SK-N-SH (cell line): Measurements from ENCODE around the gene CST3. TPM values are rescaled to one million over a fixed set of nuclear protein-coding genes. Genes with fewer than 3 reads are reported as not detected.
A peak's percentile ranks its signal among the peaks of the same experiment; 100 is the strongest.
"Not testable (repeated sequence)": the region's sequence is repeated elsewhere in the genome, so short reads cannot be mapped to it uniquely, and the experiment has no call there.

Experiments
- CTCF ChIA-PET: fragments of 300-600, 350-600 bp; formaldehyde crosslinking; extraction: SDS; loops from one replicate; lab custom pipeline; 2021; lab: Yijun Ruan, JAX
- POLR2A ChIA-PET: fragments of 350-600 bp; sonication (Branson Sonifier 250); formaldehyde crosslinking; extraction: SDS; loops from one replicate; lab custom pipeline; 2020; ENCODE audit warnings: antibody characterized with exemption, inconsistent platforms; lab: Yijun Ruan, JAX
- DNase-seq: peaks from one replicate; pipeline ENCODE4 v3.0.0; 2012
- H2AFZ ChIP-seq: fragments of 200-600 bp; sonication (generic); 2 replicates; pipeline ENCODE4 v1.8.1; 2016; ENCODE audit warnings: antibody characterized with exemption, mild to moderate bottlenecking, low read depth
- H3F3A ChIP-seq: fragments of 200-600 bp; sonication (generic); replicated peaks from 2 replicates; pipeline ENCODE3; 2016; ENCODE audit warnings: antibody characterized with exemption, mild to moderate bottlenecking; ENCODE audit not compliant: insufficient read depth
- H3K27ac ChIP-seq, 2 experiments: fragments of 200-500 bp in 1 of 2; fragments of 200-600 bp in 1 of 2; sonication (Bioruptor generic) in 1 of 2; sonication (generic), shearing (Covaris generic) in 1 of 2; 2 replicates each; pipeline versions ENCODE4 v1.5.1 to v1.6.1; 2014 to 2016; ENCODE audit warnings: low read depth in 2 of 2, inconsistent platforms in 1 of 2, low read length in 1 of 2, mild to moderate bottlenecking in 1 of 2, mixed read lengths in 1 of 2
- H3K27me3 ChIP-seq: fragments of 200-600 bp; sonication (generic), shearing (Covaris generic); 2 replicates; pipeline ENCODE4 v1.6.1; 2016; ENCODE audit warnings: mixed run types; ENCODE audit not compliant: insufficient read depth
- H3K36me3 ChIP-seq, 2 experiments: fragments of 200-500 bp in 1 of 2; fragments of 200-600 bp in 1 of 2; sonication (Bioruptor generic) in 1 of 2; sonication (generic) in 1 of 2; replicated peaks in 1 of 2; 2 replicates each; pipeline versions ENCODE3 to v1.5.1; 2014 to 2016; ENCODE audit warnings: low read length in 1 of 2, mild to moderate bottlenecking in 1 of 2; ENCODE audit not compliant: insufficient read depth in 2 of 2, control insufficient read depth in 1 of 2
- H3K4me1 ChIP-seq, 2 experiments: fragments of 200-500 bp in 1 of 2; fragments of 200-600 bp in 1 of 2; sonication (Bioruptor generic) in 1 of 2; sonication (generic), shearing (Covaris generic) in 1 of 2; 2 replicates each; pipeline versions ENCODE4 v1.5.1 to v1.6.1; 2014 to 2016; ENCODE audit warnings: low read depth in 1 of 2, low read length in 1 of 2, mixed run types in 1 of 2; ENCODE audit not compliant: insufficient read depth in 2 of 2, control insufficient read depth in 1 of 2
- H3K4me2 ChIP-seq: fragments of 200-600 bp; sonication (generic), shearing (Covaris generic); 2 replicates; pipeline ENCODE4 v1.6.1; 2017; ENCODE audit warnings: mixed run types
- H3K4me3 ChIP-seq, 2 experiments: fragments of 200-500 bp in 1 of 2; fragments of 200-600 bp in 1 of 2; sonication (Bioruptor generic) in 1 of 2; sonication (generic), shearing (Covaris generic) in 1 of 2; 2 replicates each; pipeline versions ENCODE4 v1.5.1 to v1.8.1; 2014 to 2016; ENCODE audit warnings: low read depth in 2 of 2, inconsistent platforms in 1 of 2, low read length in 1 of 2, mild to moderate bottlenecking in 1 of 2, mixed read lengths in 1 of 2, moderate library complexity in 1 of 2
- H3K79me2 ChIP-seq: fragments of 200-600 bp; sonication (generic); 2 replicates; pipeline ENCODE4 v1.8.1; 2017; ENCODE audit warnings: mild to moderate bottlenecking; ENCODE audit not compliant: insufficient read depth
- H3K9ac ChIP-seq: fragments of 200-600 bp; sonication (generic); 2 replicates; pipeline ENCODE4 v1.6.1; 2017; ENCODE audit warnings: mixed run types
- H3K9me2 ChIP-seq: fragments of 200-600 bp; sonication (generic); 2 replicates; pipeline ENCODE4 v1.6.1; 2017; ENCODE audit warnings: mixed run types
- H3K9me3 ChIP-seq: fragments of 200-600 bp; sonication (generic); 2 replicates; pipeline ENCODE4 v1.6.1; 2017; ENCODE audit warnings: mixed run types, mild to moderate bottlenecking, moderate library complexity
- H4K20me1 ChIP-seq: fragments of 200-600 bp; sonication (generic); 2 replicates; pipeline ENCODE4 v1.6.1; 2017; ENCODE audit warnings: mild to moderate bottlenecking, mixed run types; ENCODE audit not compliant: insufficient read depth
- CHD2 ChIP-seq: fragments of 150-350 bp; IDR thresholded peaks from 2 replicates; pipeline ENCODE4 v1.6.1; 2018; ENCODE audit warnings: low read length; ENCODE audit not compliant: partially characterized antibody
- EP300 ChIP-seq, 2 experiments: IDR thresholded peaks; 2 replicates each; pipeline versions ENCODE4 v1.4.0 to v1.6.1; 2012; ENCODE audit warnings: borderline replicate concordance in 1 of 2, low read depth in 1 of 2, low read length in 1 of 2
- FOSL2 ChIP-seq: IDR thresholded peaks from 2 replicates; pipeline ENCODE4 v1.4.0; 2012; ENCODE audit warnings: low read depth, mild to moderate bottlenecking, moderate library complexity, borderline replicate concordance
- FOXM1 ChIP-seq: IDR thresholded peaks from 2 replicates; pipeline ENCODE4 v1.4.0; 2012; ENCODE audit warnings: low read depth, mild to moderate bottlenecking
- JUND ChIP-seq: IDR thresholded peaks from 2 replicates; pipeline ENCODE4 v1.4.0; 2012
- POLR2AphosphoS5 ChIP-seq: IDR thresholded peaks from 2 replicates; pipeline ENCODE4 v1.6.1; 2012; ENCODE audit warnings: low read depth, low read length
- RFX5 ChIP-seq: IDR thresholded peaks from 2 replicates; pipeline ENCODE4 v1.6.1; 2012; ENCODE audit warnings: mild to moderate bottlenecking, improper control_type of control experiment, low read length
- TAF1 ChIP-seq: IDR thresholded peaks from 2 replicates; pipeline ENCODE4 v1.6.1; 2012; ENCODE audit warnings: low read depth, mild to moderate bottlenecking, low read length, moderate library complexity, borderline replicate concordance
- TCF12 ChIP-seq: IDR thresholded peaks from 2 replicates; pipeline ENCODE4 v1.4.0; 2012
- YY1 ChIP-seq: IDR thresholded peaks from 2 replicates; pipeline ENCODE4 v1.4.0; 2012; ENCODE audit warnings: low read depth, mild to moderate bottlenecking
- WGBS: methylation state at CpG from one replicate; pipeline ENCODE4 v1.1.6; 2017; ENCODE audit warnings: low lambda C conversion rate; 5-methylcytosine and 5-hydroxymethylcytosine counted together
- polyA plus RNA-seq, 3 experiments: library from polyadenylated mRNA; depleted of rRNA; stranded (reverse); fragments of >200 nt; gene quantifications; 2 replicates each; pipeline ENCODE4 v1.2.3, GENCODE V29; 2012

The CST3 gene
- polyA plus RNA-seq, 1 of the 3 experiments (the other 2 are of a cell fraction), result 428 TPM

DNA sequence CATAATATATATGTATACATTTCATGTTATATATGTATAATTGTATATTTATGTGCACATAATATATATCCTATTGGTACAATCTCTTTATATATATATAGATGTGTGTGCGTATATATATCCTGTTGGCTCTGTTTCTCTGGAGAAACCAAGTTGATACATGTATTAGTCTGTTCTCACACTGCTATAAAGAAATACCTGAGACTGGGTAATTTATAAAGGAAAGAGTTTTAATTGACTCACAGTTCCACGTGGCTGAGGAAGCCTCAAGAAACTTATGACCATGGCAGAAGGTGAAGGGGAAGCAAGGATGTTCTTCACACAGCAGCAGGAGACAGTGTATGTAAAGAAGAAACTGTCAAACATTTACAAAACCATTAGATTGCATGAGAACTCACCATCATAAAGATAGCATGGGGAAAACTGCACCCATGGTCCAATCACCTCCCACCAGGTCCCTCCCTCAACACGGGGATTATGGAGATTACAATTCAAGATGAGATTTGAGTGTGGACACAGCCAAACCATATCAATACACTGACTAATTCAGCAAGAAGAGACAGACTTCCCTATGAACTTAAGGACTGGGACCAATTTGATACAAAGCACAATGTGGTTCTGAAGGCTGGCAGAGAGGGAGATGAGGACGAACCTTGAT, 14.0 kb downstream of the CST3 start (continued):
- TF ChIP-seq EP300 (IDR thresholded peaks at IDR 0.05; ENCODE audit: borderline replicate concordance in 1 of 2, low read depth in 1 of 2, low read length in 1 of 2) (no peak), YY1 (no peak), RFX5 (no peak), TAF1 (no peak)

DNA sequence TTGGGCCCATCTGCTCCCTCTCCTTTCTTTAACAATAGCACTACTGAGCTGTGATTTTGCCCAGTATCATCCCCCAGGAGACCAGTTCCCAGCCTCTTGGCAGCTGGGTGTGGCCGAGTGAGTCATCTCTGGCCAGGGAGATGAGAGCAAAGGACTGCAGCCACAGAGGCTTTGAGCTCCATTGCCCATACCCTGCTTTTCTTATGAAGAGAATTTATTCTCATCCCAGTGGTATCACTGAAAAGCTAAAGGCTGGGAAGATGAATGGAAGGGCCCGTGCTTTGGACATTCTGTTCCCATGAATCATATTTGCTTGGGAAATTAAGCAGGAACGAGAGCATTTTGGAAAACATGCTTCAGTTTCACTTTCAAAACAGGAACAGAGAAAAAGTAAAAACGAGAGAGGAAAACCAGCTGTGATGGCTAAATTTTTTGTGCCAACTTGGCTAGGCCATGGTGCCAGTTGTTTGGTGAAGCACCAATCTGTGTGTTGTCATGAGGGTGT, 14.9 kb downstream of the CST3 start:
- peak overlapping the region; percentile 68 for H3K4me2 ChIP-seq
- H3K27ac ChIP-seq, result peak overlapping the region; percentile 48 to 90; a peak in 3 of 4 replicates
- no peaks in the 10 kb centered on the region for H3K36me3 ChIP-seq
- H3K9me2 ChIP-seq, result no peaks in the 10 kb centered on the region
- no peaks in the 10 kb centered on the region for H3K27me3 ChIP-seq
- no peak for DNase-seq
- peak overlapping the region; percentile 44 to 62; a peak in 3 of 4 replicates for H3K4me3 ChIP-seq
- no peaks in the 10 kb centered on the region for H3K9me3 ChIP-seq
- no peaks in the 10 kb centered on the region for H3K79me2 ChIP-seq
- 0% methylated on average over 4 of the region's 4 CpGs for WGBS
- H3K9ac ChIP-seq, result peak overlapping the region; percentile 56
- no peaks in the 10 kb centered on the region; a peak in 1 of 4 replicates for H3K4me1 ChIP-seq
- POLR2A ChIA-PET, result no interaction called here
- TF ChIP-seq CHD2, result no peak
- TF ChIP-seq FOXM1, result no peak
- no peak for TF ChIP-seq EP300 (IDR thresholded peaks at IDR 0.05; ENCODE audit: borderline replicate concordance in 1 of 2, low read depth in 1 of 2, low read length in 1 of 2)
- TF ChIP-seq JUND, result peak; percentile 68
- peak; percentile 75; the same call in 1 of the 2 replicates for TF ChIP-seq FOSL2
- peak; percentile 47; the same call in 1 of the 2 replicates for TF ChIP-seq TCF12
- TF ChIP-seq POLR2AphosphoS5, result 0 out of 2 replicates have a peak, but pooled peaks have one; percentile 27
- H2AFZ ChIP-seq, result peak overlapping the region; percentile 75
- peaks cover 10% of the 10 kb centered on the region for H3F3A ChIP-seq
- no peaks in the 10 kb centered on the region for H4K20me1 ChIP-seq
- CTCF ChIA-PET, result no interaction called here

DNA sequence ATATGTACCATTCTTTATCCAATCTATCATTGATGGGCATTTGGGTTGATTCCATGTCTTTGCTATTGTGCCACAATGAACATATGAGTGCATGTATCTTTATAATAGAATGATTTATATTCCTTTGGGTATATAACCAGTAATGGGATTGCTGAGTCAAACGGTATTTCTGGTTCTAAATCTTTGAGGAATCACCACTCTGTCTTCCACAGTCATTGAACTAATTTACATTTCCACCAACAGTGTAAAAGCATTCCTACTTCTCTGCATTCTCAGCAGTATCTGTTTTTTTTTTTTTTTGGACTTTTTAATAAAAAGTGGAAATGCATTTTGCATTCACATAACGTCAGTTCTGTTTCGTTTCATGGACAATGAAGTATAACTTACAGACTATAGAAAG, 15.4 kb downstream of the CST3 start:
- Histone ChIP-seq H3K9ac (peak overlapping the region; percentile 56; the same call in 1 of the 2 replicates), H3K4me3 (0 out of 4 replicates have a peak overlapping the region, but pooled peaks of 1 of the 2 experiments have one; percentile 62), H3K27ac (peak overlapping the region in 1 of 2 experiments; percentile 90; a peak in 2 of 4 replicates), H3F3A (peaks cover 10% of the 10 kb centered on the region), H2AFZ (peak overlapping the region; percentile 75; the same call in 1 of the 2 replicates), H3K4me2 (peak overlapping the region; percentile 68)
- H3K9me2 ChIP-seq, POLR2A ChIA-PET, H4K20me1 ChIP-seq, H3K79me2 ChIP-seq, DNase-seq, H3K9me3 ChIP-seq, H3K4me1 ChIP-seq, H3K36me3 ChIP-seq, H3K27me3 ChIP-seq: not testable (repeated sequence)
- WGBS, result 20% methylated on average over 3 of the region's 3 CpGs
- CTCF ChIA-PET, result interaction anchor here (1.1 kb wide), 1 partner anchor 179 kb away, joined by 4 read pairs; no protein-coding TSS in a partner anchor

DNA sequence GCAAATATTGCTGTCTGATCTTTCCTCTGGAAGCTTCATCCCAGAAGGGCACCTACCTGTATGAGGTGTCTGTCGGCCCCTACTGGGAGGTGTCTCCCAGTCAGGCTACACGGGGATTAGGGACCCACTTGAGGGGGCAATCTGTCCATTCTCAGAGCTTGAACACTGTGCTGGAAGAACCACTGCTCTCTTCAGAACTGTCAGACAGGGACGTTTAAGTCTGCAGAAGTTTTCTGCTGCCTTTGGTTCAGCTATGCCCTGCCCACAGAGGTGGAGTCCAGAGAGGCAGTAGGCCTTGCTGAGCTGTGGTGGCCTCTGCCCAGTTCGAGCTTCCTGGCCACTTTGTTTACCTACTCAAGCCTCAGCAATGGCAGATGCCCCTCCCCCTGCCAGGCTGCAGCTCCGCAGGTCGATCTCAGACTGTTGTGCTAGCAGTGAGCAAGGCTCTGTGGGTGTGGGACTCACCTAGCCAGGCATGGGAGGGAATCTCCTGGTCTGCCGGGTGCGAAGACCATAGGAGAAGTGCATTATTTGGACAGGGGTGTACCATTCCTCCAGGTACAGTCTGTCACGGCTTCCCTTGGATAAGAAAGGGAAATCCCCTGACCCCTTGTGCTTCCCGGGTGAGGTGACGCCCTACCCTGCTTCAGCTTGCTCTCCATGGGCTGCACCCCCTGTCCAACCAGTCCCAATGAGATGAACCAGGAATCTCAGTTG, 16.9 kb downstream of the CST3 start:
- DNase-seq, H3K4me2 ChIP-seq, H3K9me2 ChIP-seq, H3K4me1 ChIP-seq, H3K4me3 ChIP-seq, H4K20me1 ChIP-seq, H3K27me3 ChIP-seq, POLR2A ChIA-PET, H3K9me3 ChIP-seq, H3K36me3 ChIP-seq, H2AFZ ChIP-seq, H3K9ac ChIP-seq, H3K27ac ChIP-seq, H3K79me2 ChIP-seq: not testable (repeated sequence)
- H3F3A ChIP-seq, result peaks cover 10% of the 10 kb centered on the region
- CTCF ChIA-PET, result interaction anchor here (1.1 kb wide), 1 partner anchor 177 kb away, joined by 4 read pairs; no protein-coding TSS in a partner anchor
- WGBS, result 32% methylated on average over 5 of the region's 11 CpGs
